Mesendoderm (in vitro differentiated cells): ENCODE data around the gene TMOD2.

Source experiments
- DNase-seq: peaks from one replicate; pipeline ENCODE4 v3.0.0; 2013
- H2AK5ac ChIP-seq: 2 replicates; pipeline ENCODE4 v1.6.1; 2013; ENCODE audit warnings: low read length, inconsistent platforms
- H2BK120ac ChIP-seq: 2 replicates; pipeline ENCODE4 v1.6.1; 2013; ENCODE audit warnings: low read depth, mild to moderate bottlenecking, low read length, moderate library complexity, mixed read lengths
- H2BK15ac ChIP-seq: replicated peaks from 2 replicates; pipeline ENCODE4 v1.6.1; 2013; ENCODE audit warnings: low read depth, mild to moderate bottlenecking, moderate library complexity
- H2BK5ac ChIP-seq: 2 replicates; pipeline ENCODE4 v1.6.1; 2013; ENCODE audit warnings: low read length, inconsistent platforms
- H3K18ac ChIP-seq: 2 replicates; pipeline ENCODE4 v1.6.1; 2013; ENCODE audit warnings: mild to moderate bottlenecking, low read length, mixed read lengths
- H3K23ac ChIP-seq: one replicate; pipeline ENCODE4 v1.6.1; 2013; ENCODE audit warnings: low read length
- H3K27ac ChIP-seq: 2 replicates; pipeline ENCODE4 v1.5.1; 2013; ENCODE audit warnings: low read depth, mild to moderate bottlenecking, inconsistent platforms, low read length, moderate library complexity
- H3K27me3 ChIP-seq: 2 replicates; pipeline ENCODE4 v1.6.1; 2013; ENCODE audit warnings: low read length, control low read depth, mild to moderate bottlenecking, inconsistent platforms; ENCODE audit not compliant: insufficient read depth, poor library complexity
- H3K36me3 ChIP-seq: 2 replicates; pipeline ENCODE4 v1.6.1; 2013; ENCODE audit warnings: low read length, inconsistent platforms; ENCODE audit not compliant: control insufficient read depth, insufficient read depth
- H3K4ac ChIP-seq: one replicate; pipeline ENCODE4 v1.6.1; 2013; ENCODE audit warnings: low read depth, mild to moderate bottlenecking, low read length, moderate library complexity
- H3K4me1 ChIP-seq: 2 replicates; pipeline ENCODE4 v1.6.1; 2013; ENCODE audit warnings: low read depth, low read length, inconsistent platforms; ENCODE audit not compliant: control insufficient read depth
- H3K4me2 ChIP-seq: 2 replicates; pipeline ENCODE4 v1.6.1; 2013; ENCODE audit warnings: low read length
- H3K4me3 ChIP-seq: 2 replicates; pipeline ENCODE4 v1.5.1; 2013; ENCODE audit warnings: mild to moderate bottlenecking, low read length
- H3K56ac ChIP-seq: one replicate; pipeline ENCODE4 v1.6.1; 2013; ENCODE audit warnings: low read length
- H3K79me1 ChIP-seq: 2 replicates; pipeline ENCODE4 v1.6.1; 2013; ENCODE audit warnings: low read length, inconsistent platforms
- H3K79me2 ChIP-seq: 2 replicates; pipeline ENCODE4 v1.6.1; 2013; ENCODE audit warnings: mild to moderate bottlenecking, low read length; ENCODE audit not compliant: control insufficient read depth, insufficient read depth
- H3K9ac ChIP-seq: 2 replicates; pipeline ENCODE4 v1.6.1; 2013; ENCODE audit warnings: low read length, inconsistent platforms
- H4K5ac ChIP-seq: one replicate; pipeline ENCODE4 v1.6.1; 2013; ENCODE audit warnings: low read length
- H4K8ac ChIP-seq: one replicate; pipeline ENCODE4 v1.6.1; 2013; ENCODE audit warnings: low read depth, mild to moderate bottlenecking, control low read depth, low read length, moderate library complexity
- WGBS: extraction: QIAGEN DNeasy Blood & Tissue Kit; methylation state at CpG from one replicate; pipeline ENCODE4 v1.1.7; 2013; ENCODE audit warnings: low lambda C conversion rate, missing lambda C conversion rate; ENCODE audit not compliant: insufficient coverage; ENCODE audit errors: extremely low coverage; 5-methylcytosine and 5-hydroxymethylcytosine counted together

The TMOD2 gene

GRCh38 chr15:51829376-51830275, 78.2 kb downstream of the TMOD2 start, which contains the start of gene TMOD3:
Gene TMOD3 (plus strand): TSS chr15:51829653. CDS start chr15:51862885, 33,232 bp downstream.
- peak within 1 kb of the TSS; percentile 75 for H3K4ac ChIP-seq
- no peaks in the 10 kb centered on the region for H3K36me3 ChIP-seq
- peak within 1 kb of the TSS; percentile 58 for H3K27ac ChIP-seq

GRCh38 chr15:51830276-51830806, 78.9 kb downstream of the TMOD2 start:
- DNase-seq = peak; percentile 23
- Histone ChIP-seq H2BK5ac (no peak overlapping the region), H3K23ac (no peak overlapping the region), H3K4me3 (peak overlapping the region; percentile 49), H4K5ac (no peak overlapping the region), H3K56ac (peak overlapping the region; percentile 97), H3K4me2 (peak overlapping the region; percentile 65), H2BK120ac (no peak overlapping the region), H3K27ac (peak overlapping the region; percentile 58), H3K36me3 (no peaks in the 10 kb centered on the region), H3K79me1 (peaks cover 2% of the 10 kb centered on the region), H2BK15ac (no peak overlapping the region), H2AK5ac (no peak overlapping the region), H3K18ac (peak overlapping the region; percentile 82), H3K9ac (peak overlapping the region; percentile 89), H3K4me1 (no peaks in the 10 kb centered on the region), H4K8ac (no peak overlapping the region), H3K79me2 (peaks cover 29% of the 10 kb centered on the region), H3K27me3 (no peaks in the 10 kb centered on the region), H3K4ac (no peak overlapping the region)
- no CpG with 5 or more reads among the region's 8 CpGs for WGBS

More at GRCh38 chr15:51829376-51830275, 78.2 kb downstream of the TMOD2 start, which contains the start of gene TMOD3:
- H3K79me2 ChIP-seq = peaks cover 27% of the 10 kb centered on the region
- peaks cover 2% of the 10 kb centered on the region for H3K79me1 ChIP-seq
- peak within 1 kb of the TSS; percentile 89 for H3K9ac ChIP-seq
- H3K4me2 ChIP-seq = peak within 1 kb of the TSS; percentile 65
- no peak within 1 kb of the TSS for H2AK5ac ChIP-seq
- H3K27me3 ChIP-seq = no peaks in the 10 kb centered on the region
- H3K18ac ChIP-seq = peak within 1 kb of the TSS; percentile 82
- H3K4me3 ChIP-seq = peak within 1 kb of the TSS; percentile 49
- peak; percentile 95 for DNase-seq
- H2BK120ac ChIP-seq = no peak within 1 kb of the TSS
- no peak within 1 kb of the TSS for H4K5ac ChIP-seq
- H4K8ac ChIP-seq = peak within 1 kb of the TSS; percentile 59
- peak within 1 kb of the TSS; percentile 97 for H3K56ac ChIP-seq
- no peak within 1 kb of the TSS for H2BK5ac ChIP-seq
- H2BK15ac ChIP-seq = no peak within 1 kb of the TSS
- no peak within 1 kb of the TSS for H3K23ac ChIP-seq
- WGBS = no CpG with 5 or more reads among the region's 89 CpGs
- no peaks in the 10 kb centered on the region for H3K4me1 ChIP-seq

GRCh38 chr15:51833772-51834171, 82.4 kb downstream of the TMOD2 start:
- Histone ChIP-seq H3K79me1 (peaks cover 13% of the 10 kb centered on the region), H3K36me3 (no peaks in the 10 kb centered on the region), H2AK5ac (no peak overlapping the region), H3K56ac (no peak overlapping the region), H3K4me3 (no peak overlapping the region), H2BK15ac (no peak overlapping the region), H3K9ac (no peak overlapping the region), H3K27ac (no peak overlapping the region), H3K4me2 (no peak overlapping the region), H3K4ac (no peak overlapping the region), H4K5ac (no peak overlapping the region), H3K27me3 (no peaks in the 10 kb centered on the region), H4K8ac (no peak overlapping the region), H2BK120ac (no peak overlapping the region), H3K79me2 (peaks cover 41% of the 10 kb centered on the region), H3K4me1 (no peaks in the 10 kb centered on the region), H3K18ac (no peak overlapping the region), H2BK5ac (no peak overlapping the region), H3K23ac (no peak overlapping the region)
- no peak for DNase-seq
- no CpG with 5 or more reads among the region's 1 CpG for WGBS

- Histone ChIP-seq H3K27me3 (no peaks in the 10 kb centered on the region), H3K9ac (no peak overlapping the region), H3K36me3 (no peaks in the 10 kb centered on the region), H2BK5ac (no peak overlapping the region), H3K79me2 (peaks cover 34% of the 10 kb centered on the region), H2BK15ac (no peak overlapping the region), H4K5ac (no peak overlapping the region), H3K56ac (no peak overlapping the region), H2AK5ac (no peak overlapping the region), H3K79me1 (peaks cover 16% of the 10 kb centered on the region), H2BK120ac (no peak overlapping the region), H3K4ac (no peak overlapping the region), H3K4me2 (no peak overlapping the region), H3K18ac (no peak overlapping the region), H3K4me1 (peaks cover 1% of the 10 kb centered on the region), H3K23ac (no peak overlapping the region), H3K27ac (no peak overlapping the region), H3K4me3 (no peak overlapping the region), H4K8ac (no peak overlapping the region)
- DNase-seq = no peak
- WGBS = no CpG with 5 or more reads among the region's 4 CpGs
Measured at GRCh38 chr15:51837792-51838251, 86.4 kb downstream of the TMOD2 start.

GRCh38 chr15:51838270-51838669, 86.9 kb downstream of the TMOD2 start:
- Histone ChIP-seq H2BK5ac (no peak overlapping the region), H3K9ac (no peak overlapping the region), H3K79me1 (peaks cover 17% of the 10 kb centered on the region), H2BK15ac (no peak overlapping the region), H4K5ac (no peak overlapping the region), H3K18ac (no peak overlapping the region), H3K4me2 (no peak overlapping the region), H3K4ac (no peak overlapping the region), H2BK120ac (no peak overlapping the region), H3K4me3 (no peak overlapping the region), H2AK5ac (no peak overlapping the region), H3K23ac (no peak overlapping the region), H3K56ac (no peak overlapping the region), H3K27me3 (no peaks in the 10 kb centered on the region), H3K27ac (no peak overlapping the region), H3K79me2 (peaks cover 35% of the 10 kb centered on the region), H3K4me1 (peaks cover 4% of the 10 kb centered on the region), H3K36me3 (no peaks in the 10 kb centered on the region), H4K8ac (no peak overlapping the region)
- DNase-seq = no peak
- WGBS = no CpG with 5 or more reads among the region's 2 CpGs
